ENCODE data around the gene CBL.
"Not testable (repeated sequence)": the region's sequence is repeated elsewhere in the genome, so short reads cannot be mapped to it uniquely, and the experiment has no call there.

The CBL gene

DNA sequence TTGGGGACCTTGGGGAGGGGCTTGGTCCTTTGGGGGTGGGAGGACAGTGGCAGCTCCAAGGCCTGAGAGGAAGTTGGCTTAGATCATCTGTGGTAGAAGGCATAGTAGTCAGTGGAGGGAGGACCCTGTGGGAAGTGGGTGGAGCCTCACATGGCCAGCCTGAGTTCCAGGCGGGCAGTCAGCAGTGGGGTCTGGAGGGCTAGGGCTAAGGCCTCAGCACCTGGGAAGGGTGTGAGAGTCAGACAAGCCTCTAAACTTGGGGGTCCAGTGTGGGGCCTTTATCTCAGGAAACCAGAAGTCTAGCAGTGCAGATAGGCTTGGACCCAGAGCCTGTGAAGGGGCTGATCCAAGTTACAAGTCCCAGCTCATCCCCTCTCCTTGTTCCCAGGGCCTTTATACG, 33.6 kb upstream of the CBL start:
- H3K27me3 ChIP-seq (ENCODE audit: insufficient read depth, low read length): no peaks in the 10 kb centered on the region
- no peak overlapping the region for H3K4me3 ChIP-seq (ENCODE audit: low read length)
- no peaks in the 10 kb centered on the region for H3K9me3 ChIP-seq (ENCODE audit: insufficient read depth, low read depth, low read length)
- peaks cover 3% of the 10 kb centered on the region; the same call in 1 of the 2 replicates for H3K4me1 ChIP-seq (ENCODE audit: insufficient read depth, low read length)
- H3K9ac ChIP-seq (ENCODE audit: low read depth, low read length): no peak overlapping the region
- H3K36me3 ChIP-seq (ENCODE audit: insufficient read depth, low read depth, low read length): no peaks in the 10 kb centered on the region
- H3K27ac ChIP-seq (ENCODE audit: low read length): no peak overlapping the region

DNA sequence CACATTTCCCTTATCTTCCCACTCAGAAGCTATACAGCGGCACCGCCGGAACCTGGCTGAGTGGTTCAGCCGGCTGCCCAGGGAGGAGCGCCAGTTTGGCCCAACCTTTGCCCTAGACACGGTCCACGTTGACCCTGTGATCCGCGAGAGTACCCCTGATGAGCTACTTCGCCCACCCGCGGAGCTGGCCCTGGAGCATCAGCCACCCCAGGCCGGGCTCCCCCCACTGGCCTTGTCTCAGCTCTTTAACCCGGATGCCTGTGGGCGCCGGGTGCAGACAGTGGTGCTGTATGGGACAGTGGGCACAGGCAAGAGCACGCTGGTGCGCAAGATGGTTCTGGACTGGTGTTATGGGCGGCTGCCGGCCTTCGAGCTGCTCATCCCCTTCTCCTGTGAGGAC, 32.7 kb upstream of the CBL start:
- Histone ChIP-seq H3K36me3 (ENCODE audit: insufficient read depth, low read depth, low read length) (no peaks in the 10 kb centered on the region), H3K9me3 (ENCODE audit: insufficient read depth, low read depth, low read length) (no peaks in the 10 kb centered on the region), H3K4me3 (ENCODE audit: low read length) (no peak overlapping the region), H3K4me1 (ENCODE audit: insufficient read depth, low read length) (peaks cover 5% of the 10 kb centered on the region; the same call in 1 of the 2 replicates), H3K27ac (ENCODE audit: low read length) (no peak overlapping the region), H3K9ac (ENCODE audit: low read depth, low read length) (no peak overlapping the region), H3K27me3 (ENCODE audit: insufficient read depth, low read length) (no peaks in the 10 kb centered on the region)

DNA sequence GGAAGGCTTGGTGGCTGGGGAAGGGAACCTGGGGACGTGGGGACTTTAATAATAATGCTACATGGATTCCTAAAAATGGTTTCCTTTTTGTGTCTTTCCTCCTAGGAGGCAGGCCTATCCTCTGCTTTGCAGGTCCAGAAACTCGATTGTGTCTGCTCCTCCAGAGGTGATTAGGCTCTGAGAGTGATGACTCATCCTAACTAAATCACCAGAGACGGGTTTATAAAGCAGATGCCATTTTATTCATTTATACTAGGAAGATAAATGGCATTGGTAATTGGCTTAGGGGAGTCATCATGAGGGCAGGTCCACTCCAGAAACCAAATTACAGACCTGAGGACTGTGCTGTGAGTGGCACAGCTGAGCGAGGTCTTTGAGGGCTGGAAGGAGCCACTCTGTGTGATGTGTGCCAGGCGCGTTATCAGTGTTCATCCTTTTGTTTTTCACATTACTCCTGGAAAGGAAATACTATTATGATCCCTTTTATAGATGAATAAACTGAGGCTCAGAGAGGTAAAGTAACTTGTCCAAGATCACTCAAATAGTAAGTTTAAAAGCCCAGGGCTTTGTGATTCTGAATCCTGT, 30.6 kb upstream of the CBL start:
- H3K9me3 ChIP-seq (ENCODE audit: insufficient read depth, low read depth, low read length): no peaks in the 10 kb centered on the region
- no peak overlapping the region for H3K4me3 ChIP-seq (ENCODE audit: low read length)
- no peaks in the 10 kb centered on the region for H3K36me3 ChIP-seq (ENCODE audit: insufficient read depth, low read depth, low read length)
- H3K27ac ChIP-seq (ENCODE audit: low read length): no peak overlapping the region
- no peaks in the 10 kb centered on the region for H3K27me3 ChIP-seq (ENCODE audit: insufficient read depth, low read length)
- no peak overlapping the region for H3K9ac ChIP-seq (ENCODE audit: low read depth, low read length)
- H3K4me1 ChIP-seq (ENCODE audit: insufficient read depth, low read length): 0 out of 2 replicates have a peak, but pooled peaks cover 2% of the 10 kb centered on the region

DNA sequence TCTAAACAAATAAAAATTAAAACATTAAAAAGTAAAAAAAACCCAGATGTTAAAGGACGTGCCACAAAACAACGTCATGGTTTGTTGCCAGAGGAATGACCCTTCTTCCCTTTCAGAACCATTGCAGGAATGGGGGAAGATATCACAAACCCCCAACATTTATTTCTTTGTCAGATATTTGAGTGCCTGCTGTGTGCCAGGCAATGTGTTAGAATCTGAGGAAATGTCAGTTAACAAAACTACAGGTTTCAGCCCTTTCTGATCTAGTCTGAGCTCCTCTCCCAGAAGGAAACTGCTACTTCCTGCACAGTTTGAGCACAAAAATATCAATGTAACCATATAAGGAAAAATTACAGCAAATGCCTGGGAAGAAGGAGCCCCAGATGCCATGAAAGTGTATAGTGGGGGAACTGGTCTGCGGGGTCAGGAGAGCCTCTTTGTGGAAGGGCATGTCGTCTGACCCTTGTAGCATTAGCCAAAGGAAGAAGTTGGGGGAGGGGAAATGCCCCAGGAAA, 27.9 kb upstream of the CBL start:
- H3K9ac ChIP-seq (ENCODE audit: low read depth, low read length): no peak overlapping the region
- H3K36me3 ChIP-seq (ENCODE audit: insufficient read depth, low read depth, low read length): no peaks in the 10 kb centered on the region
- H3K27me3 ChIP-seq (ENCODE audit: insufficient read depth, low read length): no peaks in the 10 kb centered on the region
- no peak overlapping the region for H3K4me3 ChIP-seq (ENCODE audit: low read length)
- H3K9me3 ChIP-seq (ENCODE audit: insufficient read depth, low read depth, low read length): no peaks in the 10 kb centered on the region
- H3K27ac ChIP-seq (ENCODE audit: low read length): no peak overlapping the region
- 0 out of 2 replicates have a peak, but pooled peaks cover 2% of the 10 kb centered on the region for H3K4me1 ChIP-seq (ENCODE audit: insufficient read depth, low read length)

DNA sequence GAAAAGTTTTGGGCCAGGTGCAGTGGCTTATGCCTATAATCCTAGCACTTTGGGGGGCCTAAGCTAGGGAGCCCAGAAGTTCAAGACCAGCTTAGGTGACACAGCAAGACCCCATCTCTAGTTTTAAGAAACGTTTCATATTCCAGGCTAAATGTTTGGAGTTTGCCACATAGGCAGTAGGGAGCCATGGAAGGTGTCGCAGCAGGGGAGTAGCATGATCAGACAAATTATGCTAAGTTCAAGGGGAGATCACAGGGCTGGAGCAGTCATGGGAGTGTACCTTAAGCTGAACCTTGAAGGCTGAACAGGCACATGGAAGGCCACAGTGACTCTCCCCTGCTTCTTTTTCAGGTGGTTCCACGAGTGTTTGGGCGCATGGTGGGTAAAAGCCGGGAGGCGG, 26.8 kb upstream of the CBL start:
- Histone ChIP-seq H3K36me3 (ENCODE audit: insufficient read depth, low read depth, low read length) (no peaks in the 10 kb centered on the region), H3K4me1 (ENCODE audit: insufficient read depth, low read length) (0 out of 2 replicates have a peak, but pooled peaks cover 2% of the 10 kb centered on the region), H3K9me3 (ENCODE audit: insufficient read depth, low read depth, low read length) (no peaks in the 10 kb centered on the region), H3K9ac (ENCODE audit: low read depth, low read length) (no peak overlapping the region), H3K4me3 (ENCODE audit: low read length) (no peak overlapping the region), H3K27me3 (ENCODE audit: insufficient read depth, low read length) (no peaks in the 10 kb centered on the region), H3K27ac (ENCODE audit: low read length) (no peak overlapping the region)

DNA sequence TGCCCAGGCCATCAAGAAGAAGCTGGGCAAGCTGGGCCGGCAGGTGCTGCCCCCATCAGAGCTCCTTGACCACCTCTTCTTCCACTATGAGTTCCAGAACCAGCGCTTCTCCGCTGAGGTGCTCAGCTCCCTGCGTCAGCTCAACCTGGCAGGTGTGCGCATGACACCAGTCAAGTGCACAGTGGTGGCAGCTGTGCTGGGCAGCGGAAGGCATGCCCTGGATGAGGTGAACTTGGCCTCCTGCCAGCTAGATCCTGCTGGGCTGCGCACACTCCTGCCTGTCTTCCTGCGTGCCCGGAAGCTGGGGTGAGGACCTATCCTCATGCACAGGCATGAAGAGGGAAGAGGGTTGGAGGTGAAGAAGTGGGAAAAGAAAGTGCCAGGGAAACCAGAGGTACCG, 26.2 kb upstream of the CBL start:
- no peaks in the 10 kb centered on the region for H3K9me3 ChIP-seq (ENCODE audit: insufficient read depth, low read depth, low read length)
- no peaks in the 10 kb centered on the region for H3K36me3 ChIP-seq (ENCODE audit: insufficient read depth, low read depth, low read length)
- no peak overlapping the region for H3K4me3 ChIP-seq (ENCODE audit: low read length)
- no peaks in the 10 kb centered on the region for H3K27me3 ChIP-seq (ENCODE audit: insufficient read depth, low read length)
- no peak overlapping the region for H3K9ac ChIP-seq (ENCODE audit: low read depth, low read length)
- 0 out of 2 replicates have a peak, but pooled peaks cover 2% of the 10 kb centered on the region for H3K4me1 ChIP-seq (ENCODE audit: insufficient read depth, low read length)
- no peak overlapping the region for H3K27ac ChIP-seq (ENCODE audit: low read length)

DNA sequence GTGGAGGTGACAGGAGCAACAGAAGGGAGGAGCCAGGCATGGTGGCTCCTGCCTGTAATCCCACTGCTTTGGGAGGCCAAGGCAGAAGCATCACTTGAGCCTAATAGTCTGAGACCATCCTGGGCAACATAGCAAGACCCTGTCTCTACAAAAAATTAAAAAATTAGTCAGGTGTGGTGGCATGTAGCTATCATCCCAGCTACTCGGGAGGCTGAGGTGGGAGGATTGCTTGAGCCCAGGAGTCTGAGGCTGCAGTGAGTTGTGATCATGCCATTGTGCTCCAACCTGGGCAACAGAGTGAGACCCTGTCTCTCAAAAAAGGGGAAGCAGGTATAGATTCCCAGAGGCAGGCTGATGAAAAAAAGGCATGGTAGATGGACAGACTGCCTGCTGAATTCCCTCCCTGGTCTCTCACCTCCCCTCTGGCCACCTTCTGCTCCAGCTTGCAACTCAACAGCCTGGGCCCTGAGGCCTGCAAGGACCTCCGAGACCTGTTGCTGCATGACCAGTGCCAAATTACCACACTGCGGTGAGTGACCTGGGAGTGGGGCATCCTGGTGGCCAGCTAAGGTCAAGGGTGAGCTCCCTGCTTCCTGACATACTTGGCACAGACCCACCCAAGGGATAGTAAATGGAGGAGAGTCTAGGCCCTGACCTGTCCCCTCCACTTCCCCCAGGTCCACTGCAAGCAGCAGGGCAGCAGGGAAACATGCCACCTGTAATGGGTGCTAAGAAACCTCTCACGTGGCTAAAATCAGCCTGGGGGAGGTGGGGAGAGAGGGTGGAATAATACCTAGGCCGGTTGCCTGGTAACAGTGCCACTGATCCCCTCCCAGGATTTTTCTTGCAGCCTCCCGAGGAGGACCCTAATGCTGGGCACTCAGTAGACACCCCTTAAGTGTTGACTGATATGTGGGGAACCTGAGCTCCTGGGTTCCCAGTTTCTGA, 25.1 kb upstream of the CBL start:
- Histone ChIP-seq H3K36me3 (ENCODE audit: insufficient read depth, low read depth, low read length) (no peaks in the 10 kb centered on the region), H3K9ac (ENCODE audit: low read depth, low read length) (no peak overlapping the region), H3K27ac (ENCODE audit: low read length) (no peak overlapping the region), H3K27me3 (ENCODE audit: insufficient read depth, low read length) (no peaks in the 10 kb centered on the region), H3K4me1 (ENCODE audit: insufficient read depth, low read length) (0 out of 2 replicates have a peak, but pooled peaks cover 2% of the 10 kb centered on the region), H3K9me3 (ENCODE audit: insufficient read depth, low read depth, low read length) (no peaks in the 10 kb centered on the region), H3K4me3 (ENCODE audit: low read length) (no peak overlapping the region)

DNA sequence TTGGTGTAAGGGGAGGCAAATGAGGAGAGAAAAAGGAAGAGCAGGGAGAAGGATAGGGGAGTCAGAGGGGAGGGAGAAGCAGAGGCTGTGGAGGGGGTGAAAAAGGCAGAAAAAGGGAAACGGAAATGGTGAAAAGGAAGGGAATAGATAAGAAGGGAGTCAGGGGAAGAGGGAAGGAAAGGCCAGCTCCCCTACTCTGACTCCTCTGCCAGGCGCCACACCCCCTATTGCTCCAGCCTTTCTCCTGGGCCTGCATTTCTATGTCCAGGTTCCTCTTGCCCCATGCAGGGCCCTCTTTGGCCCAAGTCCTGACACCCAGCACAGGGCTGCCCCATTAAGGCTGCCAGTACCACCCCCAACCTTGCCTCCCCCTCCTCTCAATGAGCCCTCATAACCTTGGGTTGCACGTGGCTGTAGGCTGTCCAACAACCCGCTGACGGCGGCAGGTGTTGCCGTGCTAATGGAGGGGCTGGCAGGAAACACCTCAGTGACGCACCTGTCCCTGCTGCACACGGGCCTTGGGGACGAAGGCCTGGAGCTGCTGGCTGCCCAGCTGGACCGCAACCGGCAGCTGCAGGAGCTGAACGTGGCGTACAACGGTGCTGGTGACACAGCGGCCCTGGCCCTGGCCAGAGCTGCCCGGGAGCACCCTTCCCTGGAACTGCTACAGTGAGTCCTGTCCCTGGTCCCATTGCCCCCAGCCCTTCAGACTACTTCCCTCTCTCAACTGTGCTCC, 24.3 kb upstream of the CBL start:
- Histone ChIP-seq H3K4me1 (ENCODE audit: insufficient read depth, low read length) (0 out of 2 replicates have a peak, but pooled peaks cover 2% of the 10 kb centered on the region), H3K4me3 (ENCODE audit: low read length) (no peak overlapping the region), H3K27ac (ENCODE audit: low read length) (no peak overlapping the region), H3K9ac (ENCODE audit: low read depth, low read length) (no peak overlapping the region), H3K27me3 (ENCODE audit: insufficient read depth, low read length) (no peaks in the 10 kb centered on the region), H3K36me3 (ENCODE audit: insufficient read depth, low read depth, low read length) (no peaks in the 10 kb centered on the region), H3K9me3 (ENCODE audit: insufficient read depth, low read depth, low read length) (no peaks in the 10 kb centered on the region)

DNA sequence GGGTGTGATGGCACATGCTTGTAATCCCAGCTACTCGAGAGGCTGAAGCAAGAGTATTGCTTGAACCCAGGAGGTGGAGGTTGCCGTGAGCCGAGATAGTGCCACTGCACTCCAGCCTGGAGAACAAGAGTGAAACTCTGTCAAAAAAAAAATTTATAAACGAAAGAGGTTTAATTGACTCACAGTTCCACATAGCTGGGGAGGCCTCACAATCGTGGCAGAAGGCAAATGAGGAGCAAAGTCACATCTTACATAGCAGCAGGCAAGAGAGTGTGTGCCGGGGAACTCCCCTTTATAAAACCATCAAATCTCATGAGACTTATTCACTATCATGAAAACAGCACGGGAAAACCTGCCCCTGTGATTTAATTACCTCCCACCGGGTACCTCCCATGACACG, 21.7 kb upstream of the CBL start:
- H3K9me3 ChIP-seq (ENCODE audit: insufficient read depth, low read depth, low read length); H3K27ac ChIP-seq (ENCODE audit: low read length); H3K9ac ChIP-seq (ENCODE audit: low read depth, low read length); H3K4me3 ChIP-seq (ENCODE audit: low read length); H3K4me1 ChIP-seq (ENCODE audit: insufficient read depth, low read length); H3K27me3 ChIP-seq (ENCODE audit: insufficient read depth, low read length); H3K36me3 ChIP-seq (ENCODE audit: insufficient read depth, low read depth, low read length): not testable (repeated sequence)

DNA sequence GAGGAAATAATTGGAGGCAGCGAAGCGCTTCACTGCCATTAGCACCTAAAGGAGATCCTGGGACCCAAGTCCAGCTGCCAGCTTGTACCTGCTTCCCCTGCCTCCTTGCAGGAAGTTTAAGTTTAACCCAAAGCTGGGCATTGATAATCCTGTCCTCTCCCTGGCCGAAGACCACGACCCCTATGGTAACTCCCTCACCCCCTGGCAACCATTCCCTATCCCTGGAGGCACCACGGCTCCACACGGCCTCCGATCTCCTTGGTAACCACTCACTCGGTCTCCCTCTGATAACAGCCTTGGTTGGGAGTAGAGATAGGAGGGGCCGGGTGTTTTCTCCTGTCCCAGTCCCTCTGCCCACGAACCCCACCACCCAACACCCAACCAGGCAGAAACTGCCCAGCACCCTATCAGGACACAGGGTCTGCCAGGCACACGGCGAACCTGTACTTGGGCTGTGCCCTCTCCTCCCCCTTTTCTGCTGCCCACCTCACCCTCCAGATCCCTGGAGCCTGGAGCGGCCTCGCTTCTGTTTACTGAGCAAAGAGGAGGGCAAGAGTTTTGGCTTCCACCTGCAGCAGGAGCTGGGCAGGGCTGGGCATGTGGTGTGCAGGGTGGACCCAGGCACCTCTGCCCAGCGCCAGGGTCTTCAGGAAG, 20.0 kb upstream of the CBL start:
- Histone ChIP-seq H3K4me1 (ENCODE audit: insufficient read depth, low read length) (no peaks in the 10 kb centered on the region), H3K36me3 (ENCODE audit: insufficient read depth, low read depth, low read length) (no peaks in the 10 kb centered on the region), H3K4me3 (ENCODE audit: low read length) (no peak overlapping the region), H3K9ac (ENCODE audit: low read depth, low read length) (no peak overlapping the region), H3K27ac (ENCODE audit: low read length) (no peak overlapping the region), H3K27me3 (ENCODE audit: insufficient read depth, low read length) (no peaks in the 10 kb centered on the region), H3K9me3 (ENCODE audit: insufficient read depth, low read depth, low read length) (no peaks in the 10 kb centered on the region)
